GM18861 (cell line): ENCODE data around the gene KIF26B.
"Not testable (repeated sequence)": the region's sequence is repeated elsewhere in the genome, so short reads cannot be mapped to it uniquely, and the experiment has no call there.

Source experiments
- ATAC-seq: cut with Tn5 transposase; IDR thresholded peaks from one replicate; pipeline ENCODE4 v1.9.1; 2021; ENCODE audit not compliant: unreplicated experiment

The KIF26B gene

DNA sequence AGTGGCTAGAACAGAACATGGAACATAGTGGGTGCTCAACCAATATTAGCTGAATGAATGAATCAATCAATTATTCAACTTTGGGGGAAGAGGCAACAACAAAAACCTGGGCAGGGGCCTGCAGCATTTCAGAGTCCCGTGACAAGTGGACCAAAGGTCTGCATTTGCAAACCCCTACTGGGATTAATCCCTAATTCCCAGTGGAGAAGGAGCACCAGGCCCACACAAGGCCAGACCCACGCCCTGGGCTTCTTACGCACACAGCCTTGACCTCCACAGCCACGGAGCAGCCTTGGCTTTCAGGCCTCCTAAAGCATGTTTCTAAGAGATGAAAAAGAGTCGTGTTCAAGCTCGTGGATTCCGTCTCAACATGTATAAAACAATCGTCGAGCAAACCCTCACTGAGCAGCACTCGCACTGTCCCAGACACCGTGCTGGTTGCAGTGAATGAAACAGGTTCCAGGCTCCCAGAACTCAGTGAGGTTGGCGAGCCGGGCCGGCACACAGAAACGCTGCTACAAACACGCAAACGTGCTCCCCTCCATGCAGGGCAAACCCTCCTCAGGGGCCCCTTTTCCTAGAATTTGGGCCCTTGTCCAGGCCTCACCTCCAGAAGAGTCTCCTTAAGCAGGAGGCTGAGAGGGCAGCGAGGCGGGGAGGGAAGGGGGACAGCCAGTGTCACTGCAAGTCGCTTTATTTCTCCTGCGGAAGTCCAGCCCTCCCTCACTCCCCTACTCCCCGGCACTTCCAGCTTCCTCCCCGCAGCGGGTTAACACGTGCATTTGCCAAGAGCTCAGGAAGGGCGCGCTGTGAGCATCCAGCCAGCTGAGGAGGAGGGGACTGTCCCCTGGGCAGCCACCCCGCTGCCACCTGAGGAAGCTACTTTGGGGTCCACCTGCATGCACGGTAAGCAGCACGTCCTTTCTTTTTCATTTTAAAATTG is 556.4 kb downstream of the KIF26B start:
- no peak for ATAC-seq

DNA sequence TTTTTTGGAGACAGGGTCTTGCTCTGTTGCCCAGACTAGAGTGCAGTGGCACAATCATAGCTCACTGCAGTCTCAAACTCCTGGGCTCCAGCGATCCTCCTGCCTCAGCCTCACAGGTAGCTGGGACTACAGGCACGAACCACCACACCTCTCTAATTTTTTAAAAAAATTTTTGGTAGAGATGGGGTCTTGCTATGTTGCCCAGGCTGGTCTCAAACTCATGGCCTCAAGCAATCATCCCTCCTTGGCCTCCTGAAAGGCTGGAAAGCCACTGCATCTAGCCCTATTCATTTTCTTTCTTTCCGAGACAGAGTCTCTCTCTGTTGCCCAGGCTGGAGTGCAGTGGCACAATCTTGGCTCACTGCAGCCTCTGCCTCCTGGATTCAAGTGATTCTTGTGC is 559.2 kb downstream of the KIF26B start:
- not testable (repeated sequence) for ATAC-seq

DNA sequence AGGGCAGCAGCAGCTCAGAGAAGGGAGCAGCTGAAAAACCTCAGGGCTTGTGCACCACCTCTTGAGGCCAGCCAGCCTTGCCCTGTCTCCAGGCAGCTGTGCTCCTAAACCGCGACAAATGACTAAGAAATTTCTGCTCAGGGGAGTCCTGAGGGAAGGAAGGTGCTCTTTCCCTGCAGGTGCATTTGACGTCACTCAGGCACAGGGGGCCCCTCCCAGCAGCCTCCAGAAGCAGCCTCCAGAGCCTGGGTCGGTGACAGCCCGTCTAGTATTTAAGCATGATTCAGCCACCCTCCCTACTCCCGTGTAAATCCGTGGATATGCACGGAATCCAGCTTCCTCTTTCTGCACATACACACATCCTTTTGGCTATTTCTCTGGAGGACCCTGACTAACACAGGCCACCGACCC is 560.5 kb downstream of the KIF26B start:
- ATAC-seq, result no peak

DNA sequence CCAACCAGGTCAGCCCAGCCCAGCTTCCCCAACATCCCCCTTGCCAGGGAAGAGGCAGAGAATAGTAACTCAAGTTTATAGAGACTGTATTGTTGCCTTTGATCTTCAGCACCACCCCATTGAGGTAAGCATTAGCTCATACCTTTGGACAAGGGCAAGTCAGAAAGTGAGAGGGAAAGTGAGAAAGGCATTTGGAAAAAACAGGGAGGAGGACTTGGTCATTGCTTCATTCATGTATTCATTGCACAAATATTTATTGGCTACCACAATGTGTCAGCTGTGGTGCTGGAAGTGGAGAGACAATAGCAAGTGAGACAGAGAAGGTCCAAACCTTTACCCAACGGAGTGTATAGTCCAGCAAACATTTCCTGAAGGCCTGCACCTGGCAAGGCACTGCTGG is 561.2 kb downstream of the KIF26B start:
- no peak for ATAC-seq

DNA sequence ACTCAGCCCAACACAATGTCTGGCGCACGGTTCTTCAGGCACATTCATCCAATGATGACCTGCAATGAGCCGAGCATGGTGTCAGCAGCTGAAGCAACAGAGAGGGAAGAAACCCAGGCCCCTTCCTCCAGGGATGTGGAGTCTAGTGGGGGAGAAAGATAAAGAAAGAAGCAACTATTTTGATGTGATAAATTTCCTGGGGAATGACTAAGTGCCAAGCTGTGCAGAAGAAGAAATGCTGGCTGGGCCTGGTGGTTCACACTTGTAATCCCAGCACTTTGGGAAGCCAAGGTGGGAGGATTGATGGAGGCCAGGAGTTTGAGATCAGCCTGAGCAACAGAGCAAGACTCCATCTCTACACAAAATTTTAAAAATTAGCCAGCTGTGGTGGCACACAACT is 561.8 kb downstream of the KIF26B start:
- ATAC-seq, result no peak

DNA sequence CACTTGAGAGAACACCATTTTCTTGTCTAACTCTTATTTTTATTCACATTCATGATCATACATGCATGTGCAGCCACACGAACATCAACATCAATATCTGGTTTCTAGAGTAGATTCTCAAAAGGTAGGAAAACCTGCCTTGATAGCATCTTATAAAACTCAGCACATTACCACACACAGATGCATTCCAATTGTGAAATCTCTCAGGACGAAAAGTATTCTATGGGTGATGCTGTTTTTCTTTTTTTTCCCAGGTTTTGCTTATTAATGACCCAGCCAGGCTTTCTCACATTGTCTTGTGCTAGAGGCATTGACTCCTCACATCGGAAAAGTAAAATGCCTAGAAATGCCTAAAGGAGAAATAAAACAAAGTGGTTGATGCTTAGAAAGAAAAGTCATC is 562.8 kb downstream of the KIF26B start:
- ATAC-seq, result no peak

DNA sequence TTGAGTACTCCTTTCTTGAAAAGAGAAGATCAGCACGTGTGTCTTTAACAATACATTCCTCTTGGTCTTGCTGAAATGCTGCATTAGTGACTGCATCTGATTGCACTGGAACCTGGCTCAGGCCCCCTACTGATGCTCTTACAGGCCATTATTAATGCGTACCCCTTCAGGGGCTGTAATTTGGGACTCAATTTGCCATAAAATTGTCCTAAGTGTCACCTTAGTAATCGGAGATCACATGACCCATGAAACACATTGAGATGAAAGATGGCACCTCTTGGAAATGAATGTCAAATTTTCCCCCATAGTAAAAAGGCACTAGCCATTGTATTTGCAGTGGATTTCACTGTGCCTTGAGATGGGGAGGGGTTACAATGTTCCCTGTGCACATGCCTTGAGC is 563.3 kb downstream of the KIF26B start:
- ATAC-seq, result no peak

DNA sequence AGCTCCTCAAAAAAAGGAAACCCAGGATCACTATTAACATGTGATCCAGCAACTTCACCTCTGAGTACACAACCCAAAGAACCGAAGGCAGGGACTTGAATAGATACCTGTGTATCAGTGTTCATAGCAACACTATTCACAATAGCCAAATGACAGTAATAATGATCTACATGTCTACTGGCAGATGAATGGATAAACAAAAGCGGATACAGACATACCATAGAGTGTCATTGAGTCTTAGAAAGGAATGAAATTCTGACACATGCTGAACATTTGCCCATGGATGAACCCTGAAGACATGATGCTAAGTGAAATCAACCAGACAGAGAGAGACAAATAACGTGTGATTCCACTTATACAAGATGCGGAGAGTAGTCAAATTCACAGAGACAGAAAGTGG is 564.2 kb downstream of the KIF26B start:
- ATAC-seq, result no peak

DNA sequence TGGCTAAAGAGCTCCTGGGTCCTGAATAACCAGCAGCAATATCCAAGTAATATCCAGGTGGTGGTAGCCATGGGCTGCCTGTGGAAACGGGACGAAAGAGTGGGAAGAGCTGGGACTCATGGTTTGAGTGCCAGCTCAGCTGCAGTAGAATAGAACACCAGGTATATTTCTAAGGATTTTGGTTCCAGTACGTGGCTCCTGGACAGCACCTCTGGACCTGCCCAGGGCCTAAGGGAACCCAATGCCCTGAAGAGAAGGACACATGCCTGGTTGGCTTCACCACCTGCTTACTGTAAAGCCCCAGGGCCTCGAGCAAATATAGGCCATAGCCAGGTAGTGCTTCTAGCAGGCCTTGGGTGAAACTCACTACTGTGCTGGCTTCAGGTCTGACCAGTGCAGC is 566.7 kb downstream of the KIF26B start:
- no peak for ATAC-seq

DNA sequence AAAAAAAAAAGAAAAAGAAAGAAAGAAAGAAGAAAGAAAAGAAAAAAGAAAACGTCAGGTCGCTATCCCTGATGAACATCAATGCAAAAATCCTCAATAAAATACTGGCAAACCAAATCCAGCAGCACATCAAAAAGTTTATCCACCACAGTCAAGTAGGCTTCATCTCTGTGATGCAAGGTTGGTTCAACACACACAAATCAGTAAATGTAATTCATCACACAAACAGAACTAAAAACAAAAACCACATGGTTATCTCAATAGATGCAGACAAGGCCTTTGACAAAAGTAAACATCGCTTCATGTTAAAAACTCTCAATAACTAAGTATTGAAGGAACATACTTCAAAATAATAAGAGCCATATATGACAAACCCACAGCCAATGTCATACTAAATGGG is 573.2 kb downstream of the KIF26B start:
- ATAC-seq, result not testable (repeated sequence)

DNA sequence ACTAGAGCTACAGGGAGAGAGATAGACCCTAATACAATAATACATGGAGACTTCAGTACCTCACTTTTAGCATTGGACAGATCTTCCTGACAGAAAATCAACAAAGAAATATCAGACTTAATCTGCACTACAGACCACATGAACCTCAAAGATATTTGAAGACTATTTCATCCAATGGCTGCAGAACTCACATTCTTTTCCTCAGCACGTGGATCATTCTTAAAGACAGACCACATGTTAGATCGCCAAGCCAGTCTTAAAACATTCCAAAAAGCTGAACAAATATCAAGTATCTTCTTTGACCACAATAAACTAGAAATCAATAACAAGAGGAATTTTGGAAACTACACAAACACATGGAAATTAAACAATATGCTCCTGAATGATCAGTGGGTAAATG is 576.0 kb downstream of the KIF26B start:
- no peak for ATAC-seq

DNA sequence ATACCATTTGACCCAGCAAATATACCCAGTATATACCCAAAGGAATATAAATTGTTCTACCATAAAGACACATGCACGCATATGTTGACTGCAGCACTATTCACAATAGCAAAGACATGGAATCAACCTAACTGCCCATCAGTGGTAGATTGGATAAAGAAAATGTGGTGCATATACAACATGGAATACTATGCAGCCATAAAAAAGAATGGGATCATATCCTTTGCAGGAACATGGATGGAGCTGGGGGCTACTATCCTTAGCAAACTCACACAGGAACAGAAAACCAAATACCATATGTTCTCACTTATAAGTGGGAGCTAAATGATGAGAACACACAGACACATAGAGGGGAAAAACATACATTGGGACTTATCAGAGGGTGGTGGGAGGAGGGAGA is 585.6 kb downstream of the KIF26B start:
- ATAC-seq, result not testable (repeated sequence)

DNA sequence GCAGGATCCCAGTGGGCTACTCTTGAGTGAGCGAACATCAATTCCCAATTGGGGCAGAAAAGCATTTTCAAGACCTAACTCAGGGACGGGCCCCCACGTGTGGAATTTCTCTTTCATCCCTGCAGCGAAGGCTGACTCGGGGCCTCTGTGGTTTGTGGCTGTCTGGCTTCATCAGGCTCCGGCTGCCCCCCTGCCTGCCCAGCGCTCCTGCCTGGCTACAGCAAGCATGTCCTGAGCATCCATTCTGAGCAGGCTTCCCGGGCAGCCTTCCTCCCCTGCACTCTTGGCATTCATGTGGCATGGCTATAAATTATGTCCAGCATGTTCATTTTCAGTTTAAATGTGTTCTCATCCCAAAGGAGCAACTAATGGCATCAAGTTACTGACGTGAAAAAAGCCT is 588.1 kb downstream of the KIF26B start:
- no peak for ATAC-seq

DNA sequence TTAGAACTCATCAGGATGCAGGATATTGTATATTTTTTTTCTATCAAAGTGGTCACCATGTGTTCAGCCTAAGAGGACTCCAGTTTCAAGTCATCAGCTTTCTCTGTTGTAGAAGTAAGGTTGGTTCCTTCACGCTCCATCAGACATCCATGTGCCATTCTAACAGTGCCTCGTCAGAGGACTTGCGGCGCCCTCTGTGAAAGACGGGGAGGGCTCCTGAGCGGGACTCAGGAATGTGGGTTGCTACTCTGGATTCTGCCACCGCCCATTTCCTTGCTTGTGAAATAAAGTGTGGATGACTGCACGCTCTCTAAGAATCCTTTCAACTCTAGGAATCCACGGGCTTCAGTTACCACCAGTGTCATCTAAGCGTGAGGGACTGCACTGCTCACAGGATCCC is 593.5 kb downstream of the KIF26B start:
- no peak for ATAC-seq

DNA sequence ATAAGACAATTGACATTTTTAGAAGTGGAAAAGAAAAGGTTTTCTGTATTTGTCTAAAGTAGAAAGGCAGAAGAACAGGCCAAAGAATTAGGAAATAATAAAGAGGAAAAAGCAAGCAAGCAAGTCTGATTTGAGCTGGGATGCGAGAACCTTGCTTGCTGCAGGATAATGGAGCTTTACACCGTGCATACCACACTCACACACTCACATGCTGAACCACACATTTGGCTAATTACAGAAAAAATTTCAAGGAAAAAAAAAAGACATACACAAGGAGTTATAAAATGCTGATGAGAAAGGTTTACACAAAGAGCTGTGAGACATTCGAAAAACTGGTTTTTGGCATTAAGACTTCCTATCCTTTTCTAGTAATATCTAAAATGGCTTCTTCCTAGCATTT is 593.9 kb downstream of the KIF26B start:
- ATAC-seq, result no peak

DNA sequence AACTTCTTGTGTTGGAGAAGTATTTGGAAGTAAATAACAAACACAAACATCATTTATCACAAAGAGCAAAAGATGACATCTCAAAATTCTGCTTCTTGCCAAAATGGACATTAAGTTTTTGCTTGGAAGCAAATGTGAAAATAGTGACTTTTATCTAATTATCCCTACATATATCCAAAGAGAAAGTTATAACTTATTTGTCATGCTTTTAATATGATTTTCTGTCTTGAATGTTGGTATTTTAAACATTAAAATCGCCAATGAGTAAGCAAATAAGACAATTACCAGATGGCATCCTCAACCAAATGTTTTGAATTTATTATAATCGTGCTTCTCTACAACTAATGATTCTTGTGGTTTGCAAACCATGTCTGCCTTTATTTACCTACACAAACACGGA is 594.3 kb downstream of the KIF26B start:
- ATAC-seq, result no peak

DNA sequence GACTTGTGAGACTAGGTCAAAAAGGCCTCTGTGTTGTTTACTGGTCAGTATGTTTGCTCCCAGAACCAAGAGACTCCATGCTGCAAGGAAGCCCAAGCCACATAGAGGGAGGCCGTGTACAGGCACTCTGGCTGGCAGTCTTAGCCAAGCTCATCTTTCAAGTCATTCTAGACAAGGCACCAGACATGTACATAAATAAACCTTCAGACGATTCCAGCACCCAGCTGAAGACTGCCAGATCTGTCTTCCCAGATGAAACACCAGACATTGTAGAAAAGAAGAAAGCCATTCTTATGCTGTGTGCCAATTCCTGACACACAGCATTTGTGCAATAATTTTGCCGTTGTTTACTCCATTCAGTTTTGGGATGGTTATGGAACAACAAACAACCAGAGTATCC is 595.5 kb downstream of the KIF26B start:
- ATAC-seq, result no peak

DNA sequence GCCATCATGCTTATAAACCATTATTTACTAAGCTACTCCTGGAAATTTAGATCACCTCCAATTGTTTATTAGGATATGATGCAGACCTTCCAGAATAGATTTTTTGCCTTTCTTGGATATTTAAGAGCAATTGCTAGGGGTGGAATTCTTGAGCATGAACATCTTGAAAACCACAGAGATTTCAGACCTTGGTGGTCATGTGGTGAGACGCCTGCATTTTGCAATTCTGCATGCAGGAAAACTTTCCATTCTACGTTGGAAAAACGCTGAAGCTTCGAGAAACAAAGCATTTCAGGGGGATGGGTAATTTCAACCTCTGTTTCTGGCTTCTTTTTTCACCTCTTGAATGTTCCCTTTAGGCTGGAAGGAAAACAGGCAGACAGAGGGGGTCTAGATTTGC is 596.3 kb downstream of the KIF26B start:
- no peak for ATAC-seq

DNA sequence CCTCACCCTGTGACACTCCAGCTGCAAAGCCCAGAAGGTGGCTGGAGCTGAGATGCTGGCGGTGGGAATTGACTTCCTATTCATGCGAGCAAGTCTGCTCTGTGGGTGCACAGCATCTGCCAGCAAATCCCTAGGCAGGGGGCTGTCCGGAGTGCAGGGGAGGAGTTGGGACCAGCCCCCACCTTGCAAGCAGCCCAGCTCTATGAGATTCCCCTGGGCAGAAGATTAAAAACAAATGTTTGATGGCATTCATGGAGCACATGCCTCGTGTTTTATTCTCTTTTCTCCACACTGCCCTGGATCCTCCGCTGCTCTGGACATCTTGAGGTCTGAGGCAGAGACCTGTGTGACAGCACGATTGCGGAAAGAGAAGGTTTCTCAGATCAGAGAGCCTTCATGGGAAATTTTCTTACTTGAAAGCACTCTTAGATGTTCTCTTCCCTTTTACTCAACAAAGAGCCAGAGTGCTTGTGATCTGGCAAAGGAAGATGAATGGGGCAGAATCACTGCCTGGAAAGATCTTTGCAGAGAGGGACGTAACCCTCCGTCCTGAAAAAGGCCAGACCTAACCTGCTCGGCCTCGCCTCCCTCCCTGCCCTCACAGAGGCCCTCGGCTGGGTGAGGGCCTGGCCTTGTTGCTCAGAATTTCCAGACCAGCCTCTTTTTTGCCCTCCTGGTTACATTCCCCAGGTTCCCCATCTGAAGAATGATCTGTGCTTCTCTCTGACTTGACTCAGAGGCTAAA is 597.1 kb downstream of the KIF26B start:
- ATAC-seq, result no peak

DNA sequence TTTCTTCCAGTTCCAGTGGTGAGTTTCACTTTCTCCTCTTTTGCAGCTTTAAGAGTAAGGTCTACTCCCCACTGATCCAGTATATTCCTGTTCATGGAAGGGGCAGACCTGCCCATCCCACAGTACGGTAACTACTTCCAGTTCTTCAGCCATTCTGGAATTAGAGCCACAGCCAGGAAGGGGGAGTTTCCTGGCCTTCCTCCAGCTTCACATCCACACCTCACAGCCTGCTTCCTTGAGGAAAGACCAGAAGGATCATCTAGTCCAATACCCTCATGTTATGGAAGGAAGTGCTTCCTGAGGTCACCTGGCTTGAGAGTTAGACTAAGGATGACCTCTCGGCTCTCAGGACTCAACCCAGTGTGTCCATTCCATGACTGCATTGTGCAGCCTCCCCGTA is 597.8 kb downstream of the KIF26B start:
- ATAC-seq, result no peak

DNA sequence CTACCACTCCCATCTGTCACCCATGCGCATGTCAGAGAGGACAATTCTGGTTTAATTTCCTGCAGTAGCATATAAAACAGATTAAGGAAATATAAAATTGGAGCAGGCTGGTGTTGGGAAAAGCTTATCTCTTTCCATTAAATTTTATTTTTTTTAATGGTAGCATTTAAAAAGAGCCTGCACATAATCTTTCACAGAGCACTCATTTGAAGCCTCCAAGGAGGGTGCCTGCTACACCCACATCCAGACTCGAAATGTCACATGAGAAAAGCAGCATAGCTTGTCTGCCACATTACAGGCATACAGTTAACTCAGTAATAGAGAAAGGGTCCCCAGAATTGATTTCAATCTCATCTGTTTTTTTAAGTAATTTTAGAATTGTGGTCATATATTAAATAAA is 599.0 kb downstream of the KIF26B start:
- ATAC-seq, result no peak

DNA sequence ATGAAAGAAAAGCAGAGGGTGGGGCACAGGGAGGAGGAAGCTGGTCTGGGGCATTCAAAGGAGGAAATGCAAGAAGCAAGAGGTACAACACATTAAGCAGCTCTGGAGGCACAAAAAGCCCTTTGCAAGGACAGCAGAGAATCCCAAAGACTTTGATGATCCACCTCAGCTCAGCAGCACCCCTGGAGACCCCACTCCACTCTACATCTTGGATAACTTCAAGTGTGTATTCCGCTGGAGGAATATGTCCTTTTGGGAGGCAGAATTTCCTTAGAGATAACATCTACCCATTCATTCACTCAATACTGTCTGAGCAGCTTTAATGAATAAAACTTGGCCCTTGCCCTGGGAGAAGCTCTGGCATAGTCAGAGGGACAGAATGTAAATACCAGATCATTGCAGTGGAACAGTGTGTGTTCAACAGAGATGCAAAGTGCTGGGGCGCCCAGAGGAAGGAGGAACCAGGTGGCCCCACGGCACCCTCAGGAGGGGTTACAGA is 599.7 kb downstream of the KIF26B start:
- ATAC-seq, result no peak
